Kidney epithelial cell (primary cell): ENCODE results near the gene ARHGEF10L. TPM values are rescaled to one million over a fixed set of nuclear protein-coding genes. Genes with fewer than 3 reads are reported as not detected.

Experiments used
- DNase-seq: peaks from one replicate; pipeline ENCODE4 v3.0.0-alpha.2; 2010; ENCODE audit warnings: low read depth
- H3K27me3 ChIP-seq: 2 replicates; pipeline ENCODE4 v1.6.0; 2011; ENCODE audit warnings: low read length; ENCODE audit not compliant: control insufficient read depth, insufficient read depth
- H3K36me3 ChIP-seq: 2 replicates; pipeline ENCODE4 v1.5.1; 2011; ENCODE audit warnings: low read length; ENCODE audit not compliant: control insufficient read depth, insufficient read depth
- H3K4me3 ChIP-seq: 2 replicates; pipeline ENCODE4 v1.5.1; 2011; ENCODE audit warnings: low read depth, mild to moderate bottlenecking, control low read depth, low read length
- CTCF ChIP-seq: IDR thresholded peaks from 2 replicates; pipeline ENCODE4 v1.5.1; 2011; ENCODE audit warnings: mild to moderate bottlenecking, moderate library complexity, low read length, control low read depth, inconsistent platforms; ENCODE audit not compliant: insufficient read depth, poor library complexity, severe bottlenecking
- total RNA-seq: library from RNA; depleted of rRNA; stranded (reverse); fragments of >200 nt; gene quantifications from 2 replicates; pipeline ENCODE4 v1.2.3, GENCODE V29; 2015

The ARHGEF10L gene
- total RNA-seq, 1 donor from 2014 or later: 23.5 TPM

- TF ChIP-seq CTCF: no peak
- no peak for DNase-seq
- Histone ChIP-seq H3K4me3 (no peak overlapping the region), H3K27me3 (no peaks in the 10 kb centered on the region), H3K36me3 (no peaks in the 10 kb centered on the region)
Observed at GRCh38 chr1:17599291-17599953, 59.9 kb downstream of the ARHGEF10L start.

DNA sequence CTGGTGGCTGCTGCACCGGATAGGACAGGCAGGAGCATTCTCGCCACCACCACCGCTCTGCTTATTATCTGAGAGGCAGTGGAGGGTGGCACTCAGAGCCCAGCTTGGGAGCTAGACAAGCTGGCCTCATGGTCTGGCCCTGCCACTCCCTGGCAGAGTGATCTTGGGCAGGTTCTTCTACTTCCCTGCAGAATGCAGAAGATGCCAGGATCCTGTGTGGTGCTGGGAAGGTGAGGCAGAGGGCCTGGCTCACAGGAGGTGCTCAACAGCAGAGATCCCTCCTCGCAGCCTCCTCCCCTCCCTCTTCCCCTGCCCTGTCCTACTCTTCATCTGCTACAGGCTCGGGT, 60.4 kb downstream of the ARHGEF10L start:
- Histone ChIP-seq H3K36me3 (no peaks in the 10 kb centered on the region), H3K27me3 (no peaks in the 10 kb centered on the region), H3K4me3 (no peak overlapping the region)
- TF ChIP-seq CTCF: no peak
- DNase-seq: no peak

DNA sequence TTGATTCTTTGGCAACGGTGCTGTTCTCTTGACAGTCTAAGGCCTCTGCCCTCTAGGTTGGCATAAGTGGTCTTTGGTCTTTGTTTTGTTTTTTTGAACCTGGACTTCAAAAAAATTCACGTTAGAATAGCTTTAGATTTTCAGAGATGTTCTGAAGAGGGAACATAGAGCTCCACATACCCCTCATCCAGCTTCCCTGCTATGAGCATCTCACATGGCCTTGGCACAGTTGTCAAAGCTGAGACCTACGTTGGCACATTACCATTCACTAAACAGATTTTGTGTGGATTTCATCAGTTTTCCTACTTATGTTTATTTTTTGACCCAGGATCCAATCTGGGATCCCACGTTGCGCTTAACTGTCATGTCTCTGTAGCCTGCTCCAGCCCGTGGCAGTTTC, 60.8 kb downstream of the ARHGEF10L start:
- Histone ChIP-seq H3K27me3 (no peaks in the 10 kb centered on the region), H3K4me3 (no peak overlapping the region), H3K36me3 (no peaks in the 10 kb centered on the region)
- TF ChIP-seq CTCF: no peak
- DNase-seq: no peak

- Histone ChIP-seq H3K4me3 (no peak overlapping the region), H3K36me3 (no peaks in the 10 kb centered on the region), H3K27me3 (no peaks in the 10 kb centered on the region)
- TF ChIP-seq CTCF: no peak
- DNase-seq: no peak
Observed at GRCh38 chr1:17601643-17602382, 62.3 kb downstream of the ARHGEF10L start.

DNA sequence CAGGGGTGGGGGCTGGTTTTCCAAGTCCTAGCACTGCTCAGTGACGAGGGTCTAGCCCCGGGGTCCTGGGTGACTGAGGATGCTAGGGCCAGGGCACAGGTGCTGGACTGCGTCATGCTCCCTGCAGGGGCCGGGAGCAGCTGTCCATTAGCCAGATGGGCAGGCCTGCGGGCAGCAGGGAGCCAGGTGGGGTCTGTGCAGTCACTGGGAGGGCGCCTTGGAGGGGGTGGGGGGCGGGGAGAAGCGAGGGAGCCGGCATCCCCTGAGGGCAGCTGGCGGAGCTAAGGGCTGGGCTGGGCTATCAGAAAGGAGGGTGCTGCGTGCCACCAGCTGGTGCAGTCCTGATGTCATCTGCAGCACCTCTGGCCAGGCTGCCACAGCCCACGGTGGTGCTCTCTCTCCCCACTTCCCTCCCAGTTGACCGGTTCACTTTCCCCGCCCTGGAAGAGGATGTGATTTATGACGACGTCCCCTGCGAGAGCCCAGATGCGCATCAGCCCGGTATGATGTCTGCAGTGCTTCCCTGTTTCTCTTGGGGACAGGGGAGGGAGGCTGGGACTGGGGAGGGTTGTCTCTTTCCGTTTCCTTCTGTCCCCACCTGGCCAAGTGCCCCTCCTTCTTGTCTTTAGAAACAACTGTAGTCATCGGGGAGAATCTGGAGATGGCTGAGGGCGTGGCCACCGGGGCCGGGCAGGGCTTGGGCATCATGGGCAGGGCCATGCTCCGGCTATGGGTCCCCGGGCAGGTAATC, 63.8 kb downstream of the ARHGEF10L start:
- DNase-seq: no peak
- H3K36me3 ChIP-seq: no peaks in the 10 kb centered on the region
- no peak overlapping the region for H3K4me3 ChIP-seq
- H3K27me3 ChIP-seq: no peaks in the 10 kb centered on the region
- no peak for TF ChIP-seq CTCF
